OCI-LY7 (cell line): ENCODE measurements around the gene CCDC74A. TPM values are rescaled to one million over a fixed set of nuclear protein-coding genes. Genes with fewer than 3 reads are reported as not detected.
"Not testable (repeated sequence)": the region's sequence is repeated elsewhere in the genome, so short reads cannot be mapped to it uniquely, and the experiment has no call there.

ENCODE experiments used
- BruUV-seq: library from RNA; stranded (reverse); fragments of 400-500 nt; replicated peaks from 2 replicates; lab custom pipeline; 2021; lab: Mats Ljungman, UMichigan
- CTCF ChIA-PET: fragments of 300-600 bp; sonication (Branson Sonifier 250); formaldehyde crosslinking; loops from one replicate; lab custom pipeline; 2022; ENCODE audit warnings: antibody characterized with exemption; ENCODE audit not compliant: unreplicated experiment; lab: Charles Lee
- POLR2A ChIA-PET: fragments of 300-600 bp; sonication (Branson Sonifier 250); formaldehyde crosslinking; loops from one replicate; lab custom pipeline; 2022; ENCODE audit warnings: antibody characterized with exemption; lab: Charles Lee
- DNase-seq: peaks from one replicate; pipeline ENCODE4 v3.0.0-alpha.2; 2015; ENCODE audit warnings: low spot score
- H2AFZ ChIP-seq: fragments of 200-600 bp; sonication (generic), shearing (Covaris generic); 2 replicates; pipeline ENCODE4 v1.6.1; 2014; ENCODE audit warnings: mild to moderate bottlenecking, antibody characterized with exemption, low read length, moderate library complexity
- H3K27ac ChIP-seq: fragments of 200-600 bp; sonication (generic); 2 replicates; pipeline ENCODE4 v1.5.1; 2014; ENCODE audit warnings: mixed run types, low read depth, mild to moderate bottlenecking, moderate library complexity, low read length, inconsistent platforms; ENCODE audit not compliant: poor library complexity, severe bottlenecking
- H3K36me3 ChIP-seq: fragments of 200-600 bp; sonication (generic); 2 replicates; pipeline ENCODE4 v1.6.1; 2014; ENCODE audit warnings: mild to moderate bottlenecking, antibody characterized with exemption, low read length, moderate library complexity, mixed read lengths; ENCODE audit not compliant: insufficient read depth
- H3K4me1 ChIP-seq: fragments of 200-600 bp; sonication (generic); 2 replicates; pipeline ENCODE4 v1.5.1; 2014; ENCODE audit warnings: mild to moderate bottlenecking, low read length; ENCODE audit not compliant: insufficient read depth, poor library complexity, severe bottlenecking
- H3K4me2 ChIP-seq: fragments of 200-600 bp; sonication (generic); 2 replicates; pipeline ENCODE4 v1.6.1; 2014; ENCODE audit warnings: mild to moderate bottlenecking, low read length
- H3K4me3 ChIP-seq: fragments of 200-600 bp; sonication (generic); 2 replicates; pipeline ENCODE4 v1.5.1; 2014; ENCODE audit warnings: mild to moderate bottlenecking, low read depth, low read length; ENCODE audit not compliant: poor library complexity, severe bottlenecking
- H3K79me2 ChIP-seq: fragments of 200-600 bp; sonication (generic); 2 replicates; pipeline ENCODE4 v1.6.1; 2016; ENCODE audit warnings: low read depth, mild to moderate bottlenecking, low read length, moderate library complexity, mixed read lengths; ENCODE audit not compliant: insufficient read depth
- H3K9me2 ChIP-seq: fragments of 200-600 bp; sonication (generic); 2 replicates; pipeline ENCODE4 v1.6.1; 2016; ENCODE audit warnings: mild to moderate bottlenecking, low read length, mixed read lengths; ENCODE audit not compliant: insufficient read depth
- H3K9me3 ChIP-seq: fragments of 200-600 bp; sonication (generic); 2 replicates; pipeline ENCODE4 v1.6.1; 2014; ENCODE audit warnings: mild to moderate bottlenecking, mixed run types, low read length, mixed read lengths
- H4K20me1 ChIP-seq: fragments of 200-600 bp; sonication (generic); 2 replicates; pipeline ENCODE4 v1.6.1; 2014; ENCODE audit warnings: mild to moderate bottlenecking, antibody characterized with exemption, low read length, moderate library complexity, mixed read lengths; ENCODE audit not compliant: insufficient read depth
- EZH2phosphoT487 ChIP-seq: fragments of 200-600 bp; sonication (generic); IDR thresholded peaks from 2 replicates; pipeline ENCODE4 v1.6.1; 2018; ENCODE audit warnings: low read depth, borderline replicate concordance, mild to moderate bottlenecking, mixed run types, antibody characterized with exemption, low read length, moderate library complexity, mixed read lengths
- intact Hi-C: fragments of 100-400 bp; cut with micrococcal nuclease; formaldehyde crosslinking; loops from one replicate; pipeline ENCODE4 v1.10.0; 2022; ENCODE audit not compliant: unreplicated experiment
- total RNA-seq, 2 experiments: library from RNA; depleted of rRNA in 1 of 2; stranded (reverse); fragments of >200 nt in 1 of 2; shearing (Covaris generic) in 1 of 2; gene quantifications; 2 replicates each; pipeline ENCODE4 v1.2.3, GENCODE V29; 2014 to 2022
- TF ChIP-seq, protein P1 (sequence below): fragments of 200-600 bp; sonication (generic); conservative IDR thresholded peaks from 2 replicates; pipeline ENCODE4 v1.5.1; 2014; ENCODE audit warnings: mild to moderate bottlenecking, antibody characterized with exemption, low read length, moderate library complexity, mixed read lengths

Gene CCDC74A
- total RNA-seq, 2 experiments from 2014 or later = 27.1 to 57.4 TPM

DNA sequence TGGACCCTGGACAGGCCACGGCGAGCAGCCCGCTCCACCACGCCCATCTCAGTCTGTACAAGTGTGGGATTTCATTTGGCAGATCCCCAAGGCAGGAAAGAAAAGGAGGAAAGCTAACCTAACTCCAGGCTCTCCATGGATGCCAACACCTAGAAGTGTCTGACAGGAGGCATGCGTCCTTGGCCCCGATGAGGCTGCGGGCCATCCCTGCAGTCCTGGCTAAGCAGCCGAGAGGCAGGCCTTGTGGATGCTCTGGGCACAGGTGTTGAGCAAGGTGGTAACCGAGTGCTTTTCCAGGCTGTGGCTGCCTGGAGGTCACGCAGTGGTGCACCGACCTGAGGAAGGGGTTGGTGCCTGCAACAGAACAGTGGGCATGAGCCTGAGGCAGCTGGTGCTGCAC, 7.3 kb downstream of the CCDC74A start:
- H3K4me2 ChIP-seq, H3K4me1 ChIP-seq, BruUV-seq, POLR2A ChIA-PET, CTCF ChIA-PET, DNase-seq, H3K9me3 ChIP-seq, H3K27ac ChIP-seq, H4K20me1 ChIP-seq, H3K36me3 ChIP-seq, H3K9me2 ChIP-seq, H2AFZ ChIP-seq, intact Hi-C loops, H3K4me3 ChIP-seq, H3K79me2 ChIP-seq: not testable (repeated sequence)

- intact Hi-C loops = no loop called here
- no peak for DNase-seq
Measured at GRCh38 chr2:131535526-131535925, 7.8 kb downstream of the CCDC74A start.

GRCh38 chr2:131535951-131536826, 8.5 kb downstream of the CCDC74A start:
- H3K4me1 ChIP-seq, H3K36me3 ChIP-seq, H3K4me2 ChIP-seq, H3K9me3 ChIP-seq, H3K4me3 ChIP-seq, CTCF ChIA-PET, H3K27ac ChIP-seq, intact Hi-C loops, H2AFZ ChIP-seq, POLR2A ChIA-PET, H3K9me2 ChIP-seq, H4K20me1 ChIP-seq, BruUV-seq, H3K79me2 ChIP-seq, DNase-seq: not testable (repeated sequence)

More at GRCh38 chr2:131535526-131535925, 7.8 kb downstream of the CCDC74A start:
- no peaks in the 10 kb centered on the region for H3K9me2 ChIP-seq
- BruUV-seq = no TSS peak
- no peaks in the 10 kb centered on the region for H3K9me3 ChIP-seq
- no peaks in the 10 kb centered on the region for H4K20me1 ChIP-seq
- no peak overlapping the region for H3K27ac ChIP-seq
- POLR2A ChIA-PET = no interaction called here
- CTCF ChIA-PET = no interaction called here
- no peak overlapping the region for H2AFZ ChIP-seq
- no peak overlapping the region for H3K4me3 ChIP-seq
- no peaks in the 10 kb centered on the region for H3K79me2 ChIP-seq
- no peaks in the 10 kb centered on the region for H3K4me1 ChIP-seq
- H3K4me2 ChIP-seq = no peak overlapping the region
- TF ChIP-seq, protein P1, sequence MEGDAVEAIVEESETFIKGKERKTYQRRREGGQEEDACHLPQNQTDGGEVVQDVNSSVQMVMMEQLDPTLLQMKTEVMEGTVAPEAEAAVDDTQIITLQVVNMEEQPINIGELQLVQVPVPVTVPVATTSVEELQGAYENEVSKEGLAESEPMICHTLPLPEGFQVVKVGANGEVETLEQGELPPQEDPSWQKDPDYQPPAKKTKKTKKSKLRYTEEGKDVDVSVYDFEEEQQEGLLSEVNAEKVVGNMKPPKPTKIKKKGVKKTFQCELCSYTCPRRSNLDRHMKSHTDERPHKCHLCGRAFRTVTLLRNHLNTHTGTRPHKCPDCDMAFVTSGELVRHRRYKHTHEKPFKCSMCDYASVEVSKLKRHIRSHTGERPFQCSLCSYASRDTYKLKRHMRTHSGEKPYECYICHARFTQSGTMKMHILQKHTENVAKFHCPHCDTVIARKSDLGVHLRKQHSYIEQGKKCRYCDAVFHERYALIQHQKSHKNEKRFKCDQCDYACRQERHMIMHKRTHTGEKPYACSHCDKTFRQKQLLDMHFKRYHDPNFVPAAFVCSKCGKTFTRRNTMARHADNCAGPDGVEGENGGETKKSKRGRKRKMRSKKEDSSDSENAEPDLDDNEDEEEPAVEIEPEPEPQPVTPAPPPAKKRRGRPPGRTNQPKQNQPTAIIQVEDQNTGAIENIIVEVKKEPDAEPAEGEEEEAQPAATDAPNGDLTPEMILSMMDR = no peak
- TF ChIP-seq EZH2phosphoT487 = no peak
- H3K36me3 ChIP-seq = no peaks in the 10 kb centered on the region

DNA sequence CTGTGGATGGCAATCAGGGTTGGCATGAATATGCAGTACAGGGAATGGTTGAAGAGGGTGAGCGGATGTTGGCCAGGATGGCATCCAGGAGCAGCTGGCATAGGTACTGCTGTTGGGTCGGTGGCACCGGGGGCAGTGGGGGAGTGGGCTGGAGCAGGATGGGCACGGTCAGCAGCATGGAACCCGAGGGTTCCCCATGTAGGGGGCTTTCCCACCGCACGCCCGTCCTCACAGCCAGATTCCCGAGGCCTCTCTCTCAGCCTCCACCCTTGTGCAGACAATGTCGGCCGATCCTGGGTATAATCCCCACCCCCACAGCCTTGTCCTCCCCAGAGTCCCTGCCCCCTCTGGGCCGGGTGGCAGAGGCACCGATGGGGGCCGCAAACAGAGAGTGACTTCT, 9.2 kb downstream of the CCDC74A start:
- CTCF ChIA-PET, H3K4me1 ChIP-seq, POLR2A ChIA-PET, H3K9me2 ChIP-seq, H3K27ac ChIP-seq, intact Hi-C loops, H3K79me2 ChIP-seq, H4K20me1 ChIP-seq, H3K9me3 ChIP-seq, H3K36me3 ChIP-seq, DNase-seq, H2AFZ ChIP-seq, H3K4me2 ChIP-seq, H3K4me3 ChIP-seq, BruUV-seq: not testable (repeated sequence)

GRCh38 chr2:131538856-131539255, 11.2 kb downstream of the CCDC74A start:
- not testable (repeated sequence) for BruUV-seq, H3K9me3 ChIP-seq

More at GRCh38 chr2:131538856-131539255, 11.2 kb downstream of the CCDC74A start:
- POLR2A ChIA-PET, intact Hi-C loops, H3K4me3 ChIP-seq, H3K9me2 ChIP-seq, H4K20me1 ChIP-seq, H3K4me2 ChIP-seq, H3K4me1 ChIP-seq, H3K36me3 ChIP-seq, DNase-seq, H3K27ac ChIP-seq, H2AFZ ChIP-seq, H3K79me2 ChIP-seq: not testable (repeated sequence)
- CTCF ChIA-PET = interaction anchor here (0.6 kb wide), 1 partner anchor 48 kb away, joined by 3 read pairs; no protein-coding TSS in a partner anchor
